Brain pericyte (primary cell): ENCODE data around the gene SPOPL.
A peak's percentile ranks its signal among the peaks of the same experiment; 100 is the strongest.
"Not testable (repeated sequence)": the region's sequence is repeated elsewhere in the genome, so short reads cannot be mapped to it uniquely, and the experiment has no call there.

Experiments used
- DNase-seq: peaks from one replicate; pipeline ENCODE4 v3.0.0-alpha.2; 2012; ENCODE audit warnings: low read depth, low spot score

SPOPL gene

GRCh38 chr2:138501425-138502254, at the start of gene SPOPL:
Gene SPOPL (plus strand): TSS chr2:138501770. CDS start chr2:138550217, 48,447 bp downstream.
- peak; percentile 24 for DNase-seq

- no peak for DNase-seq
These were observed 49.2 kb upstream of the SPOPL start for GRCh38 chr2:138452324-138452723.

- no peak for DNase-seq
These were observed 47.8 kb upstream of the SPOPL start for GRCh38 chr2:138453815-138454214.

GRCh38 chr2:138454761-138455160, 46.8 kb upstream of the SPOPL start:
- no peak for DNase-seq

GRCh38 chr2:138455275-138455674, 46.3 kb upstream of the SPOPL start:
- no peak for DNase-seq

GRCh38 chr2:138455691-138456090, 45.9 kb upstream of the SPOPL start:
- DNase-seq: no peak

GRCh38 chr2:138462689-138463088, 38.9 kb upstream of the SPOPL start:
- DNase-seq: not testable (repeated sequence)

- DNase-seq: no peak
These were observed 33.0 kb upstream of the SPOPL start for GRCh38 chr2:138468617-138469016.

- DNase-seq: no peak
These were observed 32.2 kb upstream of the SPOPL start for GRCh38 chr2:138469411-138469810.

GRCh38 chr2:138470941-138471340, 30.6 kb upstream of the SPOPL start:
- DNase-seq: no peak

GRCh38 chr2:138474100-138474825, 27.3 kb upstream of the SPOPL start:
- no peak for DNase-seq

GRCh38 chr2:138475277-138475776, 26.2 kb upstream of the SPOPL start:
- DNase-seq: no peak

GRCh38 chr2:138476186-138476585, 25.4 kb upstream of the SPOPL start:
- DNase-seq: no peak

- no peak for DNase-seq
These were observed 24.6 kb upstream of the SPOPL start for GRCh38 chr2:138476940-138477339.

GRCh38 chr2:138482796-138483195, 18.8 kb upstream of the SPOPL start:
- DNase-seq: not testable (repeated sequence)

- no peak for DNase-seq
These were observed 16.6 kb upstream of the SPOPL start for GRCh38 chr2:138485019-138485418.

GRCh38 chr2:138486363-138487198, 15.0 kb upstream of the SPOPL start:
- no peak for DNase-seq

- DNase-seq: no peak
These were observed 10.7 kb upstream of the SPOPL start for GRCh38 chr2:138490673-138491494.

- no peak for DNase-seq
These were observed 10.1 kb upstream of the SPOPL start for GRCh38 chr2:138491495-138491862.

- no peak for DNase-seq
These were observed 9.4 kb upstream of the SPOPL start for GRCh38 chr2:138492160-138492559.

GRCh38 chr2:138493334-138493733, 8.2 kb upstream of the SPOPL start:
- no peak for DNase-seq
